Epithelial cell of proximal tubule (primary cell): Measurements from ENCODE around the gene GALNTL6. TPM values are rescaled to one million over a fixed set of nuclear protein-coding genes. Genes with fewer than 3 reads are reported as not detected.
A peak's percentile ranks its signal among the peaks of the same experiment; 100 is the strongest.
"Not testable (repeated sequence)": the region's sequence is repeated elsewhere in the genome, so short reads cannot be mapped to it uniquely, and the experiment has no call there.

ENCODE experiments used
- DNase-seq: peaks from one replicate; pipeline ENCODE4 v3.0.0-alpha.2; 2011; ENCODE audit warnings: low read depth
- H3K4me3 ChIP-seq: 2 replicates; pipeline ENCODE4 v1.5.1; 2011; ENCODE audit warnings: low read depth, mild to moderate bottlenecking, low read length
- total RNA-seq: library from RNA; depleted of rRNA; stranded (reverse); fragments of >200 nt; gene quantifications from 2 replicates; pipeline ENCODE4 v1.2.3, GENCODE V29; 2015
- TF ChIP-seq, protein P1 (sequence below): conservative IDR thresholded peaks from 2 replicates; pipeline ENCODE4 v1.5.1; 2012; ENCODE audit warnings: low read depth, mild to moderate bottlenecking, low read length

GALNTL6 gene
- total RNA-seq, 1 donor from 2014 or later: not detected

DNA sequence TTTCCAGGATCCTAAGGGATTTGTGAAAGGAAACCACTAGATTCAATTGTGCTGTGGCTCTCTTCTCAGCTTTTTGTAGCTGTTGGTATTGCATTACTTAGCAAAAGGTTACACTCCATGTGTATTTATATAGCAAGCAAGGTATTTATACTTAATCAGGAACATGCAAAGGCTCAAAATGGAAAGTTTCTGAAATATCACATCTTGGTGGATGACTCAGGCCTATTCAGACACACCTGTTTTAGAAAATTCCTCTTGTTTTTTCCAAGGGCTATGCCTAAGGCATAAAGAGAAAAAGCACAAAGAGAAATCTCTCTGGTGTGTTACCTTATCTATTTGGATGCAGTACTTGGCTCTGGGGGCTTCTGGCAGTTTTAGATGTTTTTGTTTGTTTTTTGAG is 1211.0 kb downstream of the GALNTL6 start:
- TF ChIP-seq, protein P1, sequence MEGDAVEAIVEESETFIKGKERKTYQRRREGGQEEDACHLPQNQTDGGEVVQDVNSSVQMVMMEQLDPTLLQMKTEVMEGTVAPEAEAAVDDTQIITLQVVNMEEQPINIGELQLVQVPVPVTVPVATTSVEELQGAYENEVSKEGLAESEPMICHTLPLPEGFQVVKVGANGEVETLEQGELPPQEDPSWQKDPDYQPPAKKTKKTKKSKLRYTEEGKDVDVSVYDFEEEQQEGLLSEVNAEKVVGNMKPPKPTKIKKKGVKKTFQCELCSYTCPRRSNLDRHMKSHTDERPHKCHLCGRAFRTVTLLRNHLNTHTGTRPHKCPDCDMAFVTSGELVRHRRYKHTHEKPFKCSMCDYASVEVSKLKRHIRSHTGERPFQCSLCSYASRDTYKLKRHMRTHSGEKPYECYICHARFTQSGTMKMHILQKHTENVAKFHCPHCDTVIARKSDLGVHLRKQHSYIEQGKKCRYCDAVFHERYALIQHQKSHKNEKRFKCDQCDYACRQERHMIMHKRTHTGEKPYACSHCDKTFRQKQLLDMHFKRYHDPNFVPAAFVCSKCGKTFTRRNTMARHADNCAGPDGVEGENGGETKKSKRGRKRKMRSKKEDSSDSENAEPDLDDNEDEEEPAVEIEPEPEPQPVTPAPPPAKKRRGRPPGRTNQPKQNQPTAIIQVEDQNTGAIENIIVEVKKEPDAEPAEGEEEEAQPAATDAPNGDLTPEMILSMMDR: no peak
- DNase-seq: no peak
- H3K4me3 ChIP-seq: no peak overlapping the region

DNA sequence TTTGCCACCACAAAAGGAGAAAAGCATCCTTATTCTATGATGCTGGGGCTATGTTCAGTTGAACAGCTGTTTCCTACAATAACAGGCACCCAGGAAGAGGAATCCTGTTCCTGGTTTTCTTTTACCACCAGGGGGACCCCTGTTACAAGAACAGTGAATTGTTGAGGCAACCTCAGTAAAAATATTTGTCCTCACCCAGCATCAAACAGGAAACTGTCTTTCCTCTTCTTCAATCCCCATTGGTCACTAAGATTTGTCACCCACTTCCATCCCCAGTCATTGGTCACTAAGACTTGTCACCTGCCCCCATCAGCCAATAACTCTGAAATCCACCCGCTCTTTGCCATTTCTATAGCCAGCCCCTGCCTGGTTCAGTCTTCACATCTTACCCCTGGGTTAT is 1211.9 kb downstream of the GALNTL6 start:
- TF ChIP-seq, protein P1: peak; percentile 86
- no peak for DNase-seq
- no peak overlapping the region for H3K4me3 ChIP-seq

DNA sequence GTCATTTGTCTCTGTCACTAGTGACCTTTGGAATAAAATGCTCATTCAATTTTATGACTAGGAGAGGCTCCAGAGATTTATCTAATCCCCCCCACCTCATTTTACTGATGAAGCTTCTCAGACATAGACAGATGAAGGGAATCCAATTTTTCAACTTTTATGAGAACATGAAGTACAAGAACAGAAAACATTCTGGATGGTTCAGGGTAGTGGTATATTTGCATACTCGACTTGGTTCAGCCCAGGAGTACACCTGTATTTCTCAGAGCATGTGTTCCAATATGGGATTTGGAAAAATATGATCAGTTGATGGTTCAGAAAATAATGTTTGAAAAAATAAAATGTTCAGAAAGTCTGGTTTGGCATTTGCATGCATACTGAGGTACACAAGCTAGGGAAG is 1224.0 kb downstream of the GALNTL6 start:
- TF ChIP-seq, protein P1: no peak
- no peak overlapping the region for H3K4me3 ChIP-seq
- no peak for DNase-seq

DNA sequence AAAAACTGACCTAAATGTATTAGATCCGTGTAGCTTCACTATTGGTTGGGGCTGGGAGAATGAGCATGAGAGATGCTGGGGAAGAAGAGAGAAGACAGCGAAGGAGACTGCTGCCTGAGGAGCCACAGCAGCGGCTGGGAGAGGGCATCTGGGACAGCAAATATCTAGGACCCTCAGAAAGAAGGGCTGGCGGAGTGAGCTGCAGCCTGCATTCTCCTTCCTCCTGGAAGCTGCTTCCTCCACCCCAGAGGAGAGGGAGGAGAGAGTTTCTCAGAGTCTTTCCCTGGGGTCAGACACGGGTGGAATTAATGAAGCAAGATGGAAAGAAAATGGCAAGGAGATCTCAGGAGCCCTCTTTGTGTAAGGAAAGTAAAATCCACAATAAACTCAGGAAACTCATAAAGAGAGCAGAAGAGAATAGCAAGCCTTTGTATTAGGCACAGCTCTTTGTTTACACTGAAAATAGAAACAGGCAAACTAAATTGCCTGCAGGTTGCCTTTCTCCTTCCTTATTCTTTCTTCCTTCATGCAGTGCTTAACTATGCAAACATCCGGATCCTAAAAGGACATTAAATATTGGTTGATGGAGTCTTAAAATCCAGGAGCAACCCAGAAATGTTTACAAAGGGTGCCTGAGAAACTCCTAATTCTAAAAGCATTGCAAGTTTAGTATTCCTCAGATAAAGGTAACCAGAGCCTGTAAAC is 1225.1 kb downstream of the GALNTL6 start:
- no peak overlapping the region for H3K4me3 ChIP-seq
- DNase-seq: no peak
- TF ChIP-seq, protein P1: no peak

DNA sequence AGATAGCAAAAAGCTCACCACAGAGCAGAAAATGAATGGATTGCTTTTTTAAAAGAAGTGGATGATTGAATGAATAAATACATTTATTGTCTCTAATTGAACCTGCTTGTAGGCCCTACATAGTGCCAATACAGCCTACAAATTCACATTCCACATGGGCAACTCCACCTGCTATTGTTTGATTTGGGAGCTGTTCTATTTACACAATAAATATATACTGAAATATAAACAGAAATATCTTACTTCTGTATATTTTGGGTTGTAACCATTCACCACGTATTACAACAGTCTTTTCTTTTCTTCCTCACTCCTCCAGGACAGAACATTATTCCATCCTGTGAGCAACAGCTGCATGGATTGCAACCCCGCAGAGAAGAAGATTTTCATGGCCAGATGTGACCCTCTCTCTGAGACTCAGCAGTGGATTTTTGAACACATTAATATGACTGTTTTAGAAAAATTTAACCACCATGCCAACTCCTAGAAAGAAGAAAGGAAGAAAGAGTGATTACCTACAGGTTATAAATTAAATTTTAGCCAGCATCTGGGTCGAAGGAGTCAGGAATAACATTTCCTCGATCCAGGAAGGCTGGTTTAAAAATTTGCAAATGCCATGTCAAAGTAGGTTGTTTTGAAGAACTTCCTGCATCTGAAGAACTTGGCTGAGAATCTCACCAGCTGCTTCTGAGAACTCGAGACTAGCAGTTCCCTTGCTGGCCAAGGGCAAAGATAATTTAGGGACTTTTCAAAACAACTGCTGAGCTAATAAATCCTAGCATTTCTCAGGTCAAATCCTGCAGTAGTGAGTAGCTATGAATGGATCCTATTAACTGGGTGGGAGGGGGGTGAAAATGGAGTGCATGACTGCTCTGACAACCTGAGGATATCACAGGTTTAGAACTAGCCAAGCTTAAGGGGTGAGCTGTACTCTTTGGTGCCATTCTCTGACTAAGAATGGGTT is 1226.7 kb downstream of the GALNTL6 start:
- TF ChIP-seq, protein P1: no peak
- peak overlapping the region; percentile 28 for H3K4me3 ChIP-seq
- DNase-seq: peak; percentile 91

DNA sequence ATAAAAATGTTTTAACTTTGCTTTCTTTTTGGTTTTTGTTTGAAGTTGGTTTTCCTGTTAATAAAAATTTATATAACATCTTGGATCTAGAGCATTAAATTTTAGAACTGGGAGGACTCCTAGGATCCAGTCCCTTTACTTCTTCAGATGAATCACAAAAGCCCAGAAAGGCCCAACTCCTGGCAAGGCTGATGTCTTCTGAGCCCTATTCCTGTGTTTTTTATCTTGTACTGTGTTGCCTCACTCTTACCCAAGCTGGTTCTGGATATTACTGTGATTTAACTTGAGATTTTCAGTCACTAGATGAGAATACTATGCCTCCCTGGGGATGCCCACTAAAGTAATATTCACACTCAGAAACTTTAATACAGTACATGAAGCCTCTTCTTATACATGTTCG is 1228.3 kb downstream of the GALNTL6 start:
- DNase-seq: no peak
- no peak overlapping the region for H3K4me3 ChIP-seq
- TF ChIP-seq, protein P1: no peak

DNA sequence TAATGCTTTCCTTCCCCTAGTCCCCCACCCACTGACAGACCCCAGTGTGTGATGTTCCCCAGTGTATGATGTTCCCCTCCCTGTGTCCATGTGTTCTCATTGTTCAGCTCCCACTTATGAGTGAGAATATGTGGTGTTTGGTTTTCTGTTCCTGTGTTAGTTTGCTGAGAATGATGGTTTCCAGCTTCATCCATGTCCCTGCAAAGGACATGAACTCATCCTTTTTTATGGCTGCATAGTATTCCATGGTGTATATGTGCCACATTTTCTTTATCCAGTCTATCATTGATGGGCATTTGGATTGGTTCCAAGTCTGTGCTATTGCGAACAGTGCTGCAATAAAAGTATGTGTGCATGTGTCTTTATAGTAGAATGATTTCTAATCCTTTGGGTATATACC is 1228.9 kb downstream of the GALNTL6 start:
- DNase-seq, H3K4me3 ChIP-seq: not testable (repeated sequence)
